ENCODE results near the gene TSPAN9.

The TSPAN9 gene

GRCh38 chr12:3262470-3262869 is 185.3 kb downstream of the TSPAN9 start:
- Histone ChIP-seq H3K4me1 (ENCODE audit: insufficient read depth, low read length, severe bottlenecking) (no peaks in the 10 kb centered on the region), H3F3A (ENCODE audit: insufficient read depth, low read length) (no peaks in the 10 kb centered on the region), H3K4me2 (ENCODE audit: low read length) (no peak overlapping the region), H2AFZ (ENCODE audit: low read length) (no peak overlapping the region), H3K27ac (ENCODE audit: low read depth, low read length, poor library complexity, severe bottlenecking) (no peak overlapping the region), H3K79me2 (ENCODE audit: insufficient read depth, low read length) (no peaks in the 10 kb centered on the region), H3K9me3 (ENCODE audit: low read length) (no peaks in the 10 kb centered on the region), H3K4me3 (ENCODE audit: low read depth, low read length, poor library complexity, severe bottlenecking) (no peak overlapping the region), H3K27me3 (ENCODE audit: insufficient read depth, low read length) (peaks cover 3% of the 10 kb centered on the region; the same call in 1 of the 2 replicates), H3K9me2 (ENCODE audit: low read depth, low read length) (no peaks in the 10 kb centered on the region), H3K36me3 (ENCODE audit: insufficient read depth, low read length) (no peaks in the 10 kb centered on the region), H3K9ac (ENCODE audit: low read length) (no peak overlapping the region), H4K20me1 (ENCODE audit: insufficient read depth, low read length) (no peaks in the 10 kb centered on the region)
- TF ChIP-seq CTCF (IDR thresholded peaks at IDR 0.05; ENCODE audit: low read length) (no peak), EZH2 (IDR thresholded peaks at IDR 0.05; ENCODE audit: borderline replicate concordance, low read length) (no peak)

GRCh38 chr12:3263282-3263681 is 186.1 kb downstream of the TSPAN9 start:
- Histone ChIP-seq H3K4me3 (ENCODE audit: low read depth, low read length, poor library complexity, severe bottlenecking) (no peak overlapping the region), H3F3A (ENCODE audit: insufficient read depth, low read length) (no peaks in the 10 kb centered on the region), H3K9me3 (ENCODE audit: low read length) (no peaks in the 10 kb centered on the region), H3K4me1 (ENCODE audit: insufficient read depth, low read length, severe bottlenecking) (no peaks in the 10 kb centered on the region), H3K9ac (ENCODE audit: low read length) (no peak overlapping the region), H3K36me3 (ENCODE audit: insufficient read depth, low read length) (no peaks in the 10 kb centered on the region), H2AFZ (ENCODE audit: low read length) (no peak overlapping the region), H3K27ac (ENCODE audit: low read depth, low read length, poor library complexity, severe bottlenecking) (no peak overlapping the region), H3K4me2 (ENCODE audit: low read length) (no peak overlapping the region), H3K27me3 (ENCODE audit: insufficient read depth, low read length) (peaks cover under 1% of the 10 kb centered on the region; the same call in 1 of the 2 replicates), H3K9me2 (ENCODE audit: low read depth, low read length) (no peaks in the 10 kb centered on the region), H4K20me1 (ENCODE audit: insufficient read depth, low read length) (no peaks in the 10 kb centered on the region), H3K79me2 (ENCODE audit: insufficient read depth, low read length) (no peaks in the 10 kb centered on the region)
- TF ChIP-seq EZH2 (IDR thresholded peaks at IDR 0.05; ENCODE audit: borderline replicate concordance, low read length), result no peak
- no peak for TF ChIP-seq CTCF (IDR thresholded peaks at IDR 0.05; ENCODE audit: low read length)

GRCh38 chr12:3263939-3264922 is 187.1 kb downstream of the TSPAN9 start:
- H3K27me3 ChIP-seq (ENCODE audit: insufficient read depth, low read length), result no peaks in the 10 kb centered on the region
- H3K27ac ChIP-seq (ENCODE audit: low read depth, low read length, poor library complexity, severe bottlenecking), result no peak overlapping the region

More at GRCh38 chr12:3263939-3264922, 187.1 kb downstream of the TSPAN9 start:
- Histone ChIP-seq H3K36me3 (ENCODE audit: insufficient read depth, low read length) (no peaks in the 10 kb centered on the region), H3K9me2 (ENCODE audit: low read depth, low read length) (no peaks in the 10 kb centered on the region), H3F3A (ENCODE audit: insufficient read depth, low read length) (no peaks in the 10 kb centered on the region), H4K20me1 (ENCODE audit: insufficient read depth, low read length) (no peaks in the 10 kb centered on the region), H3K79me2 (ENCODE audit: insufficient read depth, low read length) (no peaks in the 10 kb centered on the region), H2AFZ (ENCODE audit: low read length) (no peak overlapping the region), H3K4me3 (ENCODE audit: low read depth, low read length, poor library complexity, severe bottlenecking) (no peak overlapping the region), H3K9ac (ENCODE audit: low read length) (no peak overlapping the region), H3K4me2 (ENCODE audit: low read length) (no peak overlapping the region), H3K4me1 (ENCODE audit: insufficient read depth, low read length, severe bottlenecking) (no peaks in the 10 kb centered on the region), H3K9me3 (ENCODE audit: low read length) (no peaks in the 10 kb centered on the region)
- TF ChIP-seq EZH2 (IDR thresholded peaks at IDR 0.05; ENCODE audit: borderline replicate concordance, low read length), result no peak
- TF ChIP-seq CTCF (IDR thresholded peaks at IDR 0.05; ENCODE audit: low read length), result no peak

Data from OCI-LY1 (cell line).